GM21529 (cell line): Measurements from ENCODE around the gene SLC38A8.

ENCODE experiments used
- ATAC-seq: cut with Tn5 transposase; IDR thresholded peaks from one replicate; pipeline ENCODE4 v1.9.1; 2021; ENCODE audit not compliant: unreplicated experiment

Gene SLC38A8

GRCh38 chr16:84033251-84034195 lies 9.1 kb downstream of the SLC38A8 start:
- no peak for ATAC-seq

GRCh38 chr16:84032458-84033178 lies 10.0 kb downstream of the SLC38A8 start:
- ATAC-seq, result no peak

GRCh38 chr16:84031556-84031955 lies 11.0 kb downstream of the SLC38A8 start:
- no peak for ATAC-seq

- ATAC-seq, result no peak
Observed at GRCh38 chr16:84029297-84030047, 13.1 kb downstream of the SLC38A8 start.

GRCh38 chr16:84027625-84028024 lies 15.0 kb downstream of the SLC38A8 start:
- ATAC-seq, result no peak

GRCh38 chr16:84026606-84027005 lies 16.0 kb downstream of the SLC38A8 start:
- no peak for ATAC-seq

- no peak for ATAC-seq
Observed at GRCh38 chr16:84024854-84025253, 17.7 kb downstream of the SLC38A8 start.

GRCh38 chr16:84022644-84023043 lies 20.0 kb downstream of the SLC38A8 start:
- no peak for ATAC-seq

- ATAC-seq, result no peak
Observed at GRCh38 chr16:84021488-84021887, 21.1 kb downstream of the SLC38A8 start.

GRCh38 chr16:84020353-84020752 lies 22.2 kb downstream of the SLC38A8 start:
- ATAC-seq, result no peak

GRCh38 chr16:84018710-84019109 lies 23.9 kb downstream of the SLC38A8 start:
- ATAC-seq, result no peak

GRCh38 chr16:84016477-84016876 lies 26.1 kb downstream of the SLC38A8 start:
- ATAC-seq, result no peak

- ATAC-seq, result no peak
Observed at GRCh38 chr16:84015399-84015798, 27.2 kb downstream of the SLC38A8 start.

- ATAC-seq, result no peak
Observed at GRCh38 chr16:84014570-84015327, 27.8 kb downstream of the SLC38A8 start.

- ATAC-seq, result peak; percentile 84
Observed at GRCh38 chr16:84013787-84014569, 28.6 kb downstream of the SLC38A8 start.

GRCh38 chr16:84009282-84009681 lies 33.3 kb downstream of the SLC38A8 start:
- no peak for ATAC-seq

- ATAC-seq, result no peak
Observed at GRCh38 chr16:84007965-84008364, 34.6 kb downstream of the SLC38A8 start.

- no peak for ATAC-seq
Observed at GRCh38 chr16:84007520-84007919, 35.1 kb downstream of the SLC38A8 start.

GRCh38 chr16:84005391-84005790 lies 37.2 kb downstream of the SLC38A8 start:
- no peak for ATAC-seq

- no peak for ATAC-seq
Observed at GRCh38 chr16:84004442-84004841, 38.2 kb downstream of the SLC38A8 start.
